SK-N-SH treated with all-trans-retinoic acid at 6 μM for 48 hours (cell line): ENCODE measurements around the gene SASH1.

Source experiments
- ATAC-seq: fragments of 200-7000 bp; cut with Tn5 transposase; 3 replicates; pipeline ENCODE4 v1.9.1; 2020; ENCODE audit warnings: mild to moderate bottlenecking, moderate library complexity
- CREB5 ChIP-seq: fragments of 250-450 bp; sonication (Bioruptor Pico); IDR thresholded peaks from 2 replicates; pipeline ENCODE4 v1.5.1; 2020; ENCODE audit warnings: low read depth, mild to moderate bottlenecking, moderate library complexity
- CSDC2 ChIP-seq: fragments of 250-450 bp; sonication (Bioruptor Pico); IDR thresholded peaks from 2 replicates; pipeline ENCODE4 v1.5.0; 2020; ENCODE audit warnings: mild to moderate bottlenecking, moderate library complexity
- GLIS3 ChIP-seq: fragments of 250-450 bp; sonication (Bioruptor Pico); IDR thresholded peaks from 2 replicates; pipeline ENCODE4 v1.5.0; 2020; ENCODE audit warnings: mild to moderate bottlenecking, moderate library complexity
- ISL1 ChIP-seq: fragments of 250-450 bp; sonication (Bioruptor Pico); IDR thresholded peaks from 2 replicates; pipeline ENCODE4 v2.1.2; 2022; ENCODE audit warnings: mild to moderate bottlenecking, moderate library complexity
- OSR1 ChIP-seq: fragments of 250-450 bp; sonication (Bioruptor Pico); IDR thresholded peaks from 2 replicates; pipeline ENCODE4 v1.8.0; 2022; ENCODE audit warnings: moderate library complexity, mild to moderate bottlenecking, inconsistent platforms
- PATZ1 ChIP-seq: fragments of 250-450 bp; sonication (Bioruptor Pico); IDR thresholded peaks from 2 replicates; pipeline ENCODE4 v1.8.0; 2020; ENCODE audit warnings: mild to moderate bottlenecking, moderate library complexity, borderline replicate concordance
- POU6F1 ChIP-seq: fragments of 250-450 bp; sonication (Bioruptor Pico); IDR thresholded peaks from 2 replicates; pipeline ENCODE4 v1.8.0; 2021; ENCODE audit warnings: low read depth, mild to moderate bottlenecking, moderate library complexity, borderline replicate concordance
- PPARA ChIP-seq: fragments of 250-450 bp; sonication (Bioruptor Pico); IDR thresholded peaks from 2 replicates; pipeline ENCODE4 v1.5.0; 2020; ENCODE audit warnings: mild to moderate bottlenecking, borderline replicate concordance
- RARB ChIP-seq: fragments of 250-450 bp; sonication (Bioruptor Pico); IDR thresholded peaks from 2 replicates; pipeline ENCODE4 v1.8.0; 2021; ENCODE audit warnings: mild to moderate bottlenecking, moderate library complexity
- SNAI2 ChIP-seq: fragments of 250-450 bp; sonication (Bioruptor Pico); IDR thresholded peaks from 2 replicates; pipeline ENCODE4 v1.5.0; 2020; ENCODE audit warnings: mild to moderate bottlenecking, moderate library complexity
- TCF4 ChIP-seq: fragments of 250-450 bp; sonication (Bioruptor Pico); IDR thresholded peaks from 2 replicates; pipeline ENCODE4 v1.8.0; 2021; ENCODE audit warnings: mild to moderate bottlenecking, moderate library complexity, borderline replicate concordance
- TOX ChIP-seq: fragments of 250-450 bp; sonication (Bioruptor Pico); IDR thresholded peaks from 2 replicates; pipeline ENCODE4 v1.8.0; 2021; ENCODE audit warnings: mild to moderate bottlenecking, moderate library complexity, borderline replicate concordance
- ZC3H10 ChIP-seq: fragments of 250-450 bp; sonication (Bioruptor Pico); IDR thresholded peaks from 2 replicates; pipeline ENCODE4 v1.5.1; 2021; ENCODE audit warnings: mild to moderate bottlenecking, moderate library complexity
- ZFP3 ChIP-seq: fragments of 250-450 bp; sonication (Bioruptor Pico); IDR thresholded peaks from 2 replicates; pipeline ENCODE4 v1.5.0; 2020; ENCODE audit warnings: mild to moderate bottlenecking, moderate library complexity
- ZFP30 ChIP-seq: fragments of 450-650 bp; formaldehyde crosslinking; IDR thresholded peaks from 2 replicates; pipeline ENCODE4 v1.5.0; 2022; ENCODE audit warnings: mild to moderate bottlenecking, moderate library complexity
- ZNF565 ChIP-seq: fragments of 450-650 bp; formaldehyde crosslinking; conservative IDR thresholded peaks from 2 replicates; pipeline ENCODE4 v1.5.0; 2020; ENCODE audit warnings: low read depth, mild to moderate bottlenecking, moderate library complexity
- TF ChIP-seq, protein P1 (sequence below): fragments of 250-450 bp; sonication (Bioruptor Pico); IDR thresholded peaks from 2 replicates; pipeline ENCODE4 v1.5.1; 2021; ENCODE audit warnings: mild to moderate bottlenecking, moderate library complexity
- TF ChIP-seq, protein P2 (sequence below): fragments of 250-450 bp; sonication (Bioruptor Pico); IDR thresholded peaks from 2 replicates; pipeline ENCODE4 v1.5.0; 2020; ENCODE audit warnings: mild to moderate bottlenecking, moderate library complexity

The SASH1 gene

GRCh38 chr6:148417045-148417444 is 74.4 kb downstream of the SASH1 start:
- no peak for TF ChIP-seq CSDC2
- TF ChIP-seq, protein P1, sequence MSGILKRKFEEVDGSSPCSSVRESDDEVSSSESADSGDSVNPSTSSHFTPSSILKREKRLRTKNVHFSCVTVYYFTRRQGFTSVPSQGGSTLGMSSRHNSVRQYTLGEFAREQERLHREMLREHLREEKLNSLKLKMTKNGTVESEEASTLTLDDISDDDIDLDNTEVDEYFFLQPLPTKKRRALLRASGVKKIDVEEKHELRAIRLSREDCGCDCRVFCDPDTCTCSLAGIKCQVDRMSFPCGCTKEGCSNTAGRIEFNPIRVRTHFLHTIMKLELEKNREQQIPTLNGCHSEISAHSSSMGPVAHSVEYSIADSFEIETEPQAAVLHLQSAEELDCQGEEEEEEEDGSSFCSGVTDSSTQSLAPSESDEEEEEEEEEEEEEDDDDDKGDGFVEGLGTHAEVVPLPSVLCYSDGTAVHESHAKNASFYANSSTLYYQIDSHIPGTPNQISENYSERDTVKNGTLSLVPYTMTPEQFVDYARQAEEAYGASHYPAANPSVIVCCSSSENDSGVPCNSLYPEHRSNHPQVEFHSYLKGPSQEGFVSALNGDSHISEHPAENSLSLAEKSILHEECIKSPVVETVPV (CRISPR knock-in tag), result no peak
- TF ChIP-seq ISL1 (CRISPR knock-in tag), result no peak
- no peak for TF ChIP-seq ZFP30 (CRISPR knock-in tag)
- no peak for TF ChIP-seq ZNF565
- no peak for TF ChIP-seq TCF4 (CRISPR knock-in tag)
- TF ChIP-seq PATZ1 (CRISPR knock-in tag), result no peak
- TF ChIP-seq ZC3H10 (CRISPR knock-in tag), result no peak
- TF ChIP-seq RARB (CRISPR knock-in tag), result no peak
- no peak for TF ChIP-seq CREB5
- TF ChIP-seq, all 23 proteins: peak for 0
- no peak for ATAC-seq

DNA sequence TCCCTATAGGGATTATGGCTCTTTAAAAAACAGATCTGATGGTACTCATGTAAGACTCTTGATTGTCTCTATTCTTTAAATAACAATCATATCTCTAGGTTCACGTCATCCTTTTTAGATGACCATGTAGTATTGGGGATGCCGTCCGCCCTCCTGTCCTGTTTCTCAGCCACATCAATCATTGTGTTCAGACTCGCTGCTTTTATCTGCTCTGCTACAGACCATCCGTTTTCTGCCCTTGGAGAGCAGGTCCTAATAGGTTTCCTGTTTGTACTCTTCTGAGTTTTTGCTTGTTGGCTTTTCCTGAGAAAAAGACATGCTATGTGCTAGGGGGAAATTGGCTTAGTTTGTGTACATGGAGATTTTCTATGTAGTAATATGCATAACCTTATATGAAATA is 76.8 kb downstream of the SASH1 start:
- TF ChIP-seq OSR1, result no peak
- TF ChIP-seq, protein P1 (CRISPR knock-in tag), result no peak
- TF ChIP-seq PATZ1 (CRISPR knock-in tag), result no peak
- TF ChIP-seq TOX (CRISPR knock-in tag), result no peak
- TF ChIP-seq, protein P2, sequence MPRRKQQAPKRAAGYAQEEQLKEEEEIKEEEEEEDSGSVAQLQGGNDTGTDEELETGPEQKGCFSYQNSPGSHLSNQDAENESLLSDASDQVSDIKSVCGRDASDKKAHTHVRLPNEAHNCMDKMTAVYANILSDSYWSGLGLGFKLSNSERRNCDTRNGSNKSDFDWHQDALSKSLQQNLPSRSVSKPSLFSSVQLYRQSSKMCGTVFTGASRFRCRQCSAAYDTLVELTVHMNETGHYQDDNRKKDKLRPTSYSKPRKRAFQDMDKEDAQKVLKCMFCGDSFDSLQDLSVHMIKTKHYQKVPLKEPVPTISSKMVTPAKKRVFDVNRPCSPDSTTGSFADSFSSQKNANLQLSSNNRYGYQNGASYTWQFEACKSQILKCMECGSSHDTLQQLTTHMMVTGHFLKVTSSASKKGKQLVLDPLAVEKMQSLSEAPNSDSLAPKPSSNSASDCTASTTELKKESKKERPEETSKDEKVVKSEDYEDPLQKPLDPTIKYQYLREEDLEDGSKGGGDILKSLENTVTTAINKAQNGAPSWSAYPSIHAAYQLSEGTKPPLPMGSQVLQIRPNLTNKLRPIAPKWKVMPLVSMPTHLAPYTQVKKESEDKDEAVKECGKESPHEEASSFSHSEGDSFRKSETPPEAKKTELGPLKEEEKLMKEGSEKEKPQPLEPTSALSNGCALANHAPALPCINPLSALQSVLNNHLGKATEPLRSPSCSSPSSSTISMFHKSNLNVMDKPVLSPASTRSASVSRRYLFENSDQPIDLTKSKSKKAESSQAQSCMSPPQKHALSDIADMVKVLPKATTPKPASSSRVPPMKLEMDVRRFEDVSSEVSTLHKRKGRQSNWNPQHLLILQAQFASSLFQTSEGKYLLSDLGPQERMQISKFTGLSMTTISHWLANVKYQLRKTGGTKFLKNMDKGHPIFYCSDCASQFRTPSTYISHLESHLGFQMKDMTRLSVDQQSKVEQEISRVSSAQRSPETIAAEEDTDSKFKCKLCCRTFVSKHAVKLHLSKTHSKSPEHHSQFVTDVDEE, result no peak
- no peak for TF ChIP-seq RARB (CRISPR knock-in tag)
- TF ChIP-seq ZFP3 (CRISPR knock-in tag), result no peak
- TF ChIP-seq PPARA (CRISPR knock-in tag), result no peak
- TF ChIP-seq GLIS3, result no peak
- no peak for TF ChIP-seq POU6F1 (CRISPR knock-in tag)
- no peak for ATAC-seq

DNA sequence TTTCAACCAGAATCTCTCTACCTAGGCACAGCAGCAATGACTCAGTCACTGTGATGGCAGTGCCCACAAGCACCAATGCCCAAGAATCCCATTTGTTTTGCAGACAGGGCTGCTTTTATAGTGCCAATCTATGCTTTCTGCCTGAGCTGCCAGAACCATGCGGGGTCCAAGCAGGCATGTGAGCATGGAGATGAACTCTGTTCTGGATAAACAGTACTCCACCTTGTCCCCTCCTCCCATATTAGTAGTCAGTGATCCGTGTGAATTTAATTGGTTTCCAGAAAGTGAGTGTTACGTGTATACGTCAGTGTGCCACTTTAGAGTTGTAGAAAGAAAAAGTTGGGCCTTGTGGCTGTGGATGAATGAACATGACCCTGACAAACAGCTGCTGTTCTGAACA is 79.4 kb downstream of the SASH1 start:
- ATAC-seq, result no peak
- TF ChIP-seq SNAI2 (no peak), RARB (CRISPR knock-in tag) (no peak), ZFP3 (CRISPR knock-in tag) (no peak), TOX (CRISPR knock-in tag) (no peak), PATZ1 (CRISPR knock-in tag) (no peak), TCF4 (CRISPR knock-in tag) (no peak)
- TF ChIP-seq, protein P1 (CRISPR knock-in tag), result no peak
